ENCODE data around the gene NKX6-2.
"Not testable (repeated sequence)": the region's sequence is repeated elsewhere in the genome, so short reads cannot be mapped to it uniquely, and the experiment has no call there.

NKX6-2 gene

DNA sequence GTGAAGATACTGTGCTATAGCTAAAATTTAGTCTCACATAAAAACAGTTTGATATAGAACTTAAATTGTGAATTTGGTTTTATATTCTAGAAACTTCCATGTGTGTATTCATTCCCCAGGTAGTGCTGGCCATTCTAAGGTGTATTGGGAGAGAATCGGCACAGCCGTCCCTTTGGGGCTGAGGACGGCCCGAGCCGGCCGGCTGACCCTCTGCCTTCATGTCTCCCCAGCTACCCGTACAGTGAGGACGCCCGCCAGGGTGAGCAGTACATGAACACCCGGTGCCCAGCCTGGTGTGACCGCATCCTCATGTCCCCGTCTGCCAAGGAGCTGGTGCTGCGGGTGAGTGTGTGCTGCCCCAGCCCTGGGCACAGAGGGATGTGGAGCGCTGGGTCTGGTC, 8.5 kb downstream of the NKX6-2 start:
- no peak for DNase-seq

GRCh38 chr10:132776821-132777220, 9.1 kb downstream of the NKX6-2 start:
- no peak for DNase-seq

DNA sequence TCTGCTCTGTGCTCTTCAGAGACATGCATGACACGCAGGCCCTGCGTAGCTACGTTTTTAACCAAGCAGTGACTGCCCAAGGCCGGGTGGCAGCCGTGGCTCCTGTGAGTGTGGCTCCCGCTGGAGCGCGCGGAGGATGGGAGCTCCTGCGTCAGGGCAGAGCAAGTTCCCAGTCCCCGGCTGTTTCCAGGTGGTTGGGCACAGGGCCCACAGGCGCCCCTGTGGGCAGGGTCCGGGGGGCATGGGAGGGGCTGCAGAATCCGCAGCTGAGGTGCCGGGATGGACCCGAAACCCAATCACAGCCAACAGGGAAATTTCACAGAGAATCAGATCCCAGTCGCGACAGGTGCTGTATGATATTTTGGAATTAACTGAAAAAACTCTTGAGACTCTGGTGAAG, 9.8 kb downstream of the NKX6-2 start:
- no peak for DNase-seq

GRCh38 chr10:132774902-132775863, 10.8 kb downstream of the NKX6-2 start:
- DNase-seq, result no peak

DNA sequence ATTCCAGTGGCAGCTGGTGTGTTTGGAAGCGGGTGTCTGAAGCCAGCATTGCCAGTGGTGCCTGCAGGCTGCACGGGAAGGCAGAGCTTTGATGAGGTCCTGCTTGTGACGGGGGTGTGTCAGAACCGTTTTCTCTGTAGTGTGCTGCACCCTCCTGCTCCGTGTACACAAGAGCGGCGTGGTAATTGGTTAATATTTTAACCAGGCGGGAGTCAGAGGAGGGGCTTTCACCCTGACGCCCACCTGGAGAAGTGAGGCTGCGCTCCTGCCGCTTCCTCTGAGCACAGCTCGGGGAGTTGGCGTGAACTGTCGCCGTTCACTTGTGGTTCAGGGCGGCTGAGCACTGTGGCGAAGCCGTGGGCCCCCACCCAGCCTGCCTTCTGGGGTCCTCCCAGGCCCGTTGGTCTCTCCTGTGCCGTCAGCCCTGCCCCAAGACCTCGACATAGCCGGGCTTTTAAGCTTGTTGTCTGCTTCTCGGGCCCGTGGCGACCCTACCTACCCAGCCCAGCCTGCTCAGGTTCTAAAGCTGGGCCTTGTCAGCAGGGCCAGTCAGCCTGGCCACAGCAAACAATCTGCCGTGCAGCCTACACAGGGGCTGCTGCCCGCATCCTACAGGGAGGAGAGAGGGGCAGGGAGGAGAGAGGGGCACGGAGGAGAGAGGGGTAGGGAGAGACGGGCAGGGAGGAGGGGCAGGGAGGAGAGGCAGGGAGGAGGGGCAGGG, 11.6 kb downstream of the NKX6-2 start:
- no peak for DNase-seq

DNA sequence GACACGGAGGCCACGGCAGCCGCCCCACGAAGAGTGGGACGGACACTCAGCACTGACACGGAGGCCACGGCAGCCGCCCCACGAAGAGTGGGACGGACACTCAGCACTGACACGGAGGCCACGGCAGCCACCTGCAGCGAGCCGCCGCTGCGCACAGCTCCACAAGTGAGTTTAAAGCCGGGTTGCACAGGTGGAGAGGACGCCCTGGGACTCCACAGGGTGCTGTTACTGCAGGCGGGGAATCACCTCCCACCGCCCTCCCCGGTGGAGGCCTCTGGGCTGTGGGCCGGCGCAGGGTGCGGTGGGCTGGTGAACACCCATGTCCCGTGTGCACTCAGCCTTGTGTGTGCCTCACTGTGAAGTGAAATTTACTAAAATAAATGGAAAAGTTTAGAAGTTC, 13.1 kb downstream of the NKX6-2 start:
- not testable (repeated sequence) for DNase-seq

GRCh38 chr10:132770061-132771021, 15.6 kb downstream of the NKX6-2 start:
- no peak for DNase-seq

DNA sequence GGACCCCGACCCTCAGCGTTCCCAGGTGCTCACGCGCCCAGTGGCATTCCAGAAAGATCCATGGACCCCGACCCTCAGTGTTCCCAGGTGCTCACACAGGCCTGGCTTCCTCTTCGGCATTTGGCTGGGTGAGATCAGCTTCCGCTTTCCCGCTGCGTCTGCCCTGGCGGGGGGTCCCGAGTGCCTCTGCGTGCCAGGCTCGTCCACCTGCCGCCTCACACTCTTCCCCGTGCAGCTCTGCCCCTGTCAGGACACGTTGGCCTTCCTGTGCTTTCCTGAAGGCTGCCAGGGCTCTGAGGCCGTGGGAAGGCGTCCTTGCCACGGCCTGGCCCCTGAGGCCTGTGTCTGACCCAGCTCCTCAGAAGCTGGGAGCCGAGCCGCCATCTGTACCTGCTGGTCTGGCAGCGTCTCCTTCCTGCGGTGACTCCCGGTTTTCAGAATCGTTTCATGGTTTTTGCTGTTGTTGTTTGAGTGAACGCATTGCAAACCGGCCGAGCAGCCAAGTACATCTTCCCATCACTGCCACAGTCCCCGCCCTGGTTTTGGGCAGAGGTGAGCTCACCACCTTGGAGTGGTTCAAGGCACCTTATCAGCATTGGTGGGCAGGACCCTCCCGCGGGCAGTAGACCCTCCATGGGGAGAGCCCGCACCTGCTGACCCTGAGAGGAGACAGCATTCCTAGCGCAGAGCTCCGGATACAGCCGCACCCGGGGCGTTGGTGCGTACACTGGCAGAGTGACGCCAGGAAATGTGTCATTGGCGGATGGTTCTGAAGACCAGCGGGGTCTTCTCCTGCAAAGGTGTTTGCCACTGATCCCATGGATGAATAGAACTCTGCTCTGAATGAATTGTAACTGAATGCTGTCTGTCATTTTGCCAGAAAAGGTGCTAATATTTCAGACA, 17.4 kb downstream of the NKX6-2 start:
- DNase-seq, result no peak

- DNase-seq, result no peak
Observed at GRCh38 chr10:132766291-132766690, 19.7 kb downstream of the NKX6-2 start.

GRCh38 chr10:132765435-132765834, 20.5 kb downstream of the NKX6-2 start:
- DNase-seq, result no peak

DNA sequence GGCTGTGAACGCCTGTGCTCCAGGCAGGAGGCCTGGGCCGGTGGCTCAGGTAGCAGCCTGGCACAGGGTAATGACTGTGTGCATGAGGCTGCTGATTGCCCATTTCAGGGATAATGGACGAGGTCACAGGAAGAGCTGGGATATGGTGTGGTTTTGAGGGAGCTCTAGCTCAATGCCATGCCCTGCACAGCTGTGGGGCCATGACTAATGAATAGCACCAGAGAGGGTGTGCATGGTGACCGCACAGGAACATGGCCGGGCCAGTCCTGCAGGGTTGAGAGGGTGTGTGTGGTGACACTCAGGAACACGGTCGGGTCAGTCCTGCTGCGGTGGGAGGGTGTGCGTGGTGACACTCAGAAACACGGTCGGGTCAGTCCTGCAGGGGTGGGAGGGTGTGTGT, 21.8 kb downstream of the NKX6-2 start:
- DNase-seq, result no peak

GRCh38 chr10:132763545-132763944, 22.4 kb downstream of the NKX6-2 start:
- DNase-seq, result no peak

GRCh38 chr10:132762267-132762666, 23.7 kb downstream of the NKX6-2 start:
- DNase-seq, result no peak

GRCh38 chr10:132761395-132762060, 24.4 kb downstream of the NKX6-2 start:
- DNase-seq, result no peak

GRCh38 chr10:132758865-132759264, 27.1 kb downstream of the NKX6-2 start:
- no peak for DNase-seq

DNA sequence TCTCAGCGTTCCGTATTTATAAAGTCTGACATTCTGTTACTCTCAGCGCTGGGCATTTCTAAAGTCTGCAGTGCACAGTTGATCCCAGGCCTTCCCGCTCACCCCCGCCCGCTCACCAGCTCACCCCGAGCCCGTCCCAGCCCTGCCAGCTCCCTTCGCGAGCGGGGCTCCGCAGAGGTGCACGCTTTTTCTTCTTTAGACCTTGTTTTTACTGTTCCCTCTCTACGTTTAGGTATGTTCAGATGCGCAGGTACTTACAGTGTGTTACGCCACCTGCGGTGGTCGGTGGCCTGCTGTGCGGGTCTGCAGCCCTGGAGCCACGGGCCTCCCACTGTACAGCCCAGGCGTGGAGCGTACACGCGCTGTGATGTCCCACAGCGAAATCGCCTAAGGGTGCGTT, 28.8 kb downstream of the NKX6-2 start:
- DNase-seq, result no peak

DNA sequence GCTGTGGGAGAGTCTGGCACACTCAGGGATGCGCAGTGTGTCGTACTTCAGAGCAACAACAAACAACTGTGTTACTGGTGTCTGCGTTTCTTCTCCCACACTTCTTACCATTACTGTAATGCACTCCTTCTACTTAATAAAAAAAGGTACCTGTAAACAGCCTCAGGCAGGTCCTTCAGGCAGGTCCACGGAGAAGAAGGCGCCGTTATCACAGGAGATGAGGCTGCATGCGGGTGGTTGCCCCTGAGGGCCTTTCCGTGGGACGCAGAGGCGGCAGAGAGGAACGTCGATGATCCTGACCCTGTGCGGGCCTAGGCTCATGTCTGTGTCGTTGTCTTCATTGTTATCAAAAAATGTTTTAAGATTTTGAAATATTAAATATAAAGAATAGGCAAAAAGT, 29.4 kb downstream of the NKX6-2 start:
- DNase-seq, result no peak

- DNase-seq, result no peak
Observed at GRCh38 chr10:132755166-132755711, 30.7 kb downstream of the NKX6-2 start.

DNA sequence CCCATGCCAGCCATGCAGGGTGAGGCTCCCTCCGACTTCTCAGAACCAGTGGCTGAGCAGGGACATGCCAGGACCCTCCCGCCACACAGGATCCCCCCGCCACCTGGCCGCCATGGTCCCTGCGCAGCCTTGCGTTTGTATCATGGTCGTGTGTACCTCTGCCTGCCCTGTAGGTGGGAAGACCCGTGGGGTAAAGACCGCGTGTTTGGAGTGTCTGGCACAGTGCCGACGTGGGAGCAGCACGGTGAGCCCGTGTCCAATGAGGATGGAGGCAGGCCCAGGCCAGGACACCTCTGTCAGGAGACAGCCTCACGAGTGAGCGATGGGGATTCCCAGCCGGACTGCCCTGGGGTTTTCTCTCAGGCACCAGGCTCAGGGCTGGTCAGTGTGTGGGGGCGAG, 31.9 kb downstream of the NKX6-2 start:
- no peak for DNase-seq

DNA sequence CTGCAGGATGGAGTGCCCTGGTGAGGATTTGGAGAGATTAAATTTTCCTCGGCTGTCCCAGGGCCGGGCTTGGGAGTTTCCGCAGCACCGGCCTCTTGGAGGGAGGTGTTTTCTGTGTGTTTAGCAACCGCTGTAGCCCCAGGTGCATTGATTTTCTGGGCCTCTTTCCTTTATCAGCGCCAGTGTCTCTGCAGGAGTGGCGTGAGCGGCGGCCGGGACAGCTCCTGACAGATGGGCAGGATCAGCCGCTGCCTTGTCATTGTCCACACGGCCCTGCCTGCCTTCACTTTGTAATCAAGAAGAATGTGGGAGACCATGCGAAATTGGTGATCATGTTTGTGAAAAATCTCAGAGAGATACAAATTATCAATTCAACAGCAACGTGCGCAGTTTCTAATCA, 32.4 kb downstream of the NKX6-2 start:
- no peak for DNase-seq

DNA sequence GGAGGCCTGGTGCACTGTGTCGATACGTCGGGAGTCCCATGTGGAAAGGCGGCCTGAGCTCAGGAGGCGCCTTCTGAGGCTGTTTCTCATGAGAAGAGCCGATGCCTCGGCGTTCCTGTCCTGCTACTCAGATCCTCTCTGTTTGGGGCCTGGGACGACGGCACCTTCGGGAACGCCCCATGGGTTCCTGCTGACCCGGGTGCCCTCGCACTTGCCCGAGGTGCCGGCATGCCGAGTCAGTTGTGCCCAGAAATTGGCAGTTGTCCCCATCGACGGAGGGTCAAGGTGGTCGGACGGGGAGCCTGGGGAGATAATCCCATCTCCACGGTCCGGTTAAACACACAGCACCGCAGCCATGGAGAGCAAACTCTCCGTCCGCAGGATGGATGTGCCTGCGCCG, 33.0 kb downstream of the NKX6-2 start:
- DNase-seq, result no peak
